DMS79 treated with DMSO at 0.1 percent for 48 hours (cell line): Measurements from ENCODE around the gene CXorf65.

Experiments used
- DNase-seq: peaks from one replicate; lab custom pipeline; 2025; lab: John Stamatoyannopoulos, UW

The CXorf65 gene

GRCh38 chrX:71107245-71107644 is 705 bp upstream of the CXorf65 start:
- DNase-seq, result no peak

- DNase-seq, result no peak
These were observed 912 bp downstream of the CXorf65 start for GRCh38 chrX:71105628-71106027.

- no peak for DNase-seq
These were observed 3.2 kb downstream of the CXorf65 start for GRCh38 chrX:71103110-71103983.

GRCh38 chrX:71102292-71102691 is 4.2 kb downstream of the CXorf65 start:
- DNase-seq, result no peak

GRCh38 chrX:71100581-71101505 is 5.7 kb downstream of the CXorf65 start:
- DNase-seq, result no peak

- no peak for DNase-seq
These were observed 6.8 kb downstream of the CXorf65 start for GRCh38 chrX:71099736-71100135.

GRCh38 chrX:71098951-71099506 is 7.5 kb downstream of the CXorf65 start:
- DNase-seq, result no peak

- DNase-seq, result no peak
These were observed 8.2 kb downstream of the CXorf65 start for GRCh38 chrX:71098302-71098701.

- DNase-seq, result no peak
These were observed 9.8 kb downstream of the CXorf65 start for GRCh38 chrX:71096760-71097032.

- DNase-seq, result peak; percentile 11
These were observed 10.4 kb downstream of the CXorf65 start for GRCh38 chrX:71095981-71096759.

- peak; percentile 40 for DNase-seq
These were observed 11.0 kb downstream of the CXorf65 start, which contains the start of gene FOXO4 for GRCh38 chrX:71095555-71095980. Gene FOXO4, plus strand, starts transcription at chrX:71095851. Its CDS starts 678 bp downstream, at chrX:71096529.

GRCh38 chrX:71095033-71095432 is 11.5 kb downstream of the CXorf65 start:
- DNase-seq, result no peak

- no peak for DNase-seq
These were observed 15.3 kb downstream of the CXorf65 start for GRCh38 chrX:71091263-71091662.

GRCh38 chrX:71085900-71086299 is 20.6 kb downstream of the CXorf65 start:
- DNase-seq, result no peak

- DNase-seq, result no peak
These were observed 23.7 kb downstream of the CXorf65 start for GRCh38 chrX:71082822-71083221.

- no peak for DNase-seq
These were observed 24.4 kb downstream of the CXorf65 start for GRCh38 chrX:71082124-71082647.

- DNase-seq, result no peak
These were observed 25.0 kb downstream of the CXorf65 start for GRCh38 chrX:71081330-71082123.

- no peak for DNase-seq
These were observed 36.0 kb downstream of the CXorf65 start for GRCh38 chrX:71070531-71070930.

- peak; percentile 82 for DNase-seq
These were observed 38.3 kb downstream of the CXorf65 start, which contains the start of gene SNX12 for GRCh38 chrX:71068044-71068918. Gene SNX12, minus strand, starts transcription at chrX:71068334. Its CDS starts 28 bp downstream, at chrX:71068306.

GRCh38 chrX:71067712-71068043 is 38.9 kb downstream of the CXorf65 start:
- no peak for DNase-seq
